GM12872 (cell line): ENCODE measurements around the gene DEPDC7.

Source experiments
- CTCF ChIP-seq: IDR thresholded peaks from 3 replicates; pipeline ENCODE4 v1.5.1; 2011; ENCODE audit warnings: low read depth, mild to moderate bottlenecking, low read length, moderate library complexity; ENCODE audit not compliant: insufficient read depth

Gene DEPDC7

GRCh38 chr11:33027233-33027632 lies 11.6 kb downstream of the DEPDC7 start:
- no peak for TF ChIP-seq CTCF

GRCh38 chr11:33027846-33028536 lies 12.3 kb downstream of the DEPDC7 start:
- TF ChIP-seq CTCF, result no peak

GRCh38 chr11:33028537-33028914 lies 12.8 kb downstream of the DEPDC7 start:
- TF ChIP-seq CTCF, result no peak

GRCh38 chr11:33033493-33033892 lies 17.8 kb downstream of the DEPDC7 start:
- TF ChIP-seq CTCF, result no peak

DNA sequence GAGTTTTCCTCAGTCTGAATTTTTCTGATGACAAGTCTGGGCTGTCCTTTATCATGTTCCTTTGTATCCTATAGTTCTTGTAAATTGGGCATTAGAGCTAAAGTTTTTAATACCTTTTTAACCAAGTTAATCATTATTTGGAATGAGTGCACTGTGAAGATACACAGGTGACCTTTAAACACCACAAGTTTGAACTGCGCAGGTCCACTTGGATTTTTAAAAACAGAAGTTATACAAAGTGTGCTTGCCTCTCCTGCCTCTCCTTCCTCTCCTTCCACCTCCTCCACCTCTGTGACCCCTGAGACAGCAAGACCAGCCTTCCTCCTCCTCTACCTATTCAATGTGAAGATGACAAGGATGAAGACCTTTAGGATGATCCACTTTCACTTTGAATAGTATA lies 19.3 kb downstream of the DEPDC7 start:
- no peak for TF ChIP-seq CTCF

DNA sequence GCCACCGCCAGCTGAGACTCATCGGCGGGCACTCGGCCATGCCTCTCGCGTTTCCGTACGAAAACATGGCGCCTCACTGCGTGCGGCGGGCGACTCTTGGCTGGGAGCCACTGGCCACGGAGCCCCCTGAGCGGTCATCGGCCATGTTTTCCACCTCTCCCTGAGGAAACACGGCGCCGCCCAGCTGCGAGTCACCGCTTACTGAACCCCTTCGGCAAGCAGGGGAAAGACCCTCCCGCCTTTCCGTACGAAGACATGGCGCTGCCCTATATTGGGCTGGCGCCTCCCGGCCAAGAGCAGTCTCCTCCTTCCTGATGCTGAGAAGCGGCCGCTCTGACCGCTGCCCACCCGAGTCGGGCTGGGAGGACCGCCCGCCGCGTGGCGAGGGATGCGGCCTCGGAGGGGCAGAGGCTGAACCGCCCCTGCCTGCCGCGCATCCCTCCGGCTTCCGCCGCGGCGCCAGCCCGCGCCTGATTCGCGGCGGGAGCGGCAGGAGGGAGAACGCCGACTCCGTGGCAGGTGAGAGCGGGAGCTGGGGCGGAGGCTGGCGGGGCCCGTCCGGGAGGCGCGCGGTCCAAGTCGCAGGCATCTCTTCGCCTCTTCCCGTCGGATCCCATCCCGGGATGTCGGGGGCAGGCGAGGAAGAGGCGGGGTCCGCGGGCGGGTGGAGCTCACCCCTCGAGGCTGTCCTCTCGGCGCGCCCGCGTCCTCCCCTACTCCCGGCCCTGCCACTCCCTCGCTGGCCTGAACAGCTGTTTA lies 23.8 kb downstream of the DEPDC7 start, which contains the start of gene TCP11L1:
Gene TCP11L1 (plus strand): TSS at position 299 of the 759 bp plus-strand sequence. CDS start 4,202 bp downstream, outside the sequence.
- no peak for TF ChIP-seq CTCF

DNA sequence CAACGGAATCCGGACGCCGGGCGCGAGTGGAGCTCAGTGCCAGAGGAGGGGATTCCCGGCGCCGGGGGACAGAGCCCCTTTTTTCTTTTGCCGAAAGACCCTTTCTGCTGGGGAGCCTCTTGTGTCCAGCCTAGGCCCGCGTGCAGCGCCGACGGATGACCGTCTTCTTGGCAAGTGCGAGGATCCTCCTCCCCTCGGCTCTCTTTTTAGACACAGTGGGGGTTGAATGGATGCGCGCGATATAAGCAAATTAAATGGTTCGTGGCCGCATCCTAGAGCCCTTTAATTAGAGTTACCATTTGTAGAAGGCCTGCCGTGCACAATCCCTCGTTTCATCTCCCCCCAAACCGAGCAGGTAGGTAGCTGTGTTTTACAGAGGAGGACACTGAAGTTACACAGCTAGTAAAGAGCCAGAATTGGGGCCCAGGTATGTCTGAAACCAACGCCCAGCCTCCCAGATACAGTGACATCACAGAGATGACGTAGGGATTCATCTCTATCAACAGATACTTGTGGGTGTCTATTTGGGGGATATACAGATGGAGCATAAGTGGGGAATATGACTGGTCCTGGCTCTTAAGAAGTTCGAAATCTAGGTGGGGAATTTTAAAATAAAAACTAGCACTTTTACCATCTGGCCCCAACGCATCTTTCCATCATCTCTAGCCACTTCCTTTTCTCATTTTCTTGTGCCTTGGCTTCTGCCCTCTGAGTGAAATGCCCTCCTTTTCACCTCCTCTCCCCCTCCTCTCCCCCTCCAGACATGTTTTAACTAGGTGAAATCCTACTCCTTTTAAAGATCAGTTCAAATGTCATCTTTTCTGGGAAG lies 24.6 kb downstream of the DEPDC7 start:
- TF ChIP-seq CTCF, result no peak
